D721Med (cell line): Measurements from ENCODE around the gene HOXD4.

ENCODE experiments used
- DNase-seq: peaks from one replicate; pipeline ENCODE4 v3.0.0; 2011; ENCODE audit warnings: low spot score; ENCODE audit not compliant: insufficient read length
- FAIRE-seq: peaks from 2 replicates; lab custom pipeline; 2011; peaks lifted over from hg19 to GRCh38; lab: Jason Lieb, UNC
- CTCF ChIP-seq: IDR thresholded peaks from 2 replicates; pipeline ENCODE4 v1.5.1; 2012; ENCODE audit warnings: mild to moderate bottlenecking, control low read depth; ENCODE audit not compliant: insufficient read depth; ENCODE audit errors: missing control alignments

HOXD4 gene

GRCh38 chr2:176152350-176153181 is 1.2 kb downstream of the HOXD4 start:
- no peak for DNase-seq
- TF ChIP-seq CTCF, result no peak
- no peak for FAIRE-seq

GRCh38 chr2:176154576-176155252 is 3.4 kb downstream of the HOXD4 start:
- no peak for TF ChIP-seq CTCF
- no peak for DNase-seq
- FAIRE-seq, result no peak

GRCh38 chr2:176155356-176156044 is 4.2 kb downstream of the HOXD4 start:
- no peak for FAIRE-seq
- TF ChIP-seq CTCF, result no peak
- DNase-seq, result no peak

GRCh38 chr2:176156301-176156806 is 5.0 kb downstream of the HOXD4 start:
- no peak for TF ChIP-seq CTCF
- FAIRE-seq (no peak), DNase-seq (no peak)

GRCh38 chr2:176156807-176157498 is 5.6 kb downstream of the HOXD4 start, which contains the start of gene HOXD3:
Gene HOXD3, plus strand, starts transcription at chr2:176157307. Its CDS starts 11,808 bp downstream, at chr2:176169115.
- no peak for DNase-seq
- no peak for TF ChIP-seq CTCF
- no peak for FAIRE-seq

GRCh38 chr2:176157499-176158185 is 6.3 kb downstream of the HOXD4 start:
- DNase-seq, result no peak
- FAIRE-seq, result no peak
- TF ChIP-seq CTCF, result no peak
